ENCODE data around the gene SLC13A1.
"Not testable (repeated sequence)": the region's sequence is repeated elsewhere in the genome, so short reads cannot be mapped to it uniquely, and the experiment has no call there.

Gene SLC13A1

GRCh38 chr7:123199883-123200282 is at the start of gene SLC13A1:
SLC13A1 (minus strand) TSS chr7:123199969; CDS start chr7:123199946, 23 bp downstream.
- DNase-seq, result no peak

- DNase-seq, result no peak
Measured at GRCh38 chr7:123244768-123245167, 45.0 kb upstream of the SLC13A1 start.

GRCh38 chr7:123242467-123243092 is 42.8 kb upstream of the SLC13A1 start:
- no peak for DNase-seq

GRCh38 chr7:123241809-123242208 is 42.0 kb upstream of the SLC13A1 start:
- no peak for DNase-seq

DNA sequence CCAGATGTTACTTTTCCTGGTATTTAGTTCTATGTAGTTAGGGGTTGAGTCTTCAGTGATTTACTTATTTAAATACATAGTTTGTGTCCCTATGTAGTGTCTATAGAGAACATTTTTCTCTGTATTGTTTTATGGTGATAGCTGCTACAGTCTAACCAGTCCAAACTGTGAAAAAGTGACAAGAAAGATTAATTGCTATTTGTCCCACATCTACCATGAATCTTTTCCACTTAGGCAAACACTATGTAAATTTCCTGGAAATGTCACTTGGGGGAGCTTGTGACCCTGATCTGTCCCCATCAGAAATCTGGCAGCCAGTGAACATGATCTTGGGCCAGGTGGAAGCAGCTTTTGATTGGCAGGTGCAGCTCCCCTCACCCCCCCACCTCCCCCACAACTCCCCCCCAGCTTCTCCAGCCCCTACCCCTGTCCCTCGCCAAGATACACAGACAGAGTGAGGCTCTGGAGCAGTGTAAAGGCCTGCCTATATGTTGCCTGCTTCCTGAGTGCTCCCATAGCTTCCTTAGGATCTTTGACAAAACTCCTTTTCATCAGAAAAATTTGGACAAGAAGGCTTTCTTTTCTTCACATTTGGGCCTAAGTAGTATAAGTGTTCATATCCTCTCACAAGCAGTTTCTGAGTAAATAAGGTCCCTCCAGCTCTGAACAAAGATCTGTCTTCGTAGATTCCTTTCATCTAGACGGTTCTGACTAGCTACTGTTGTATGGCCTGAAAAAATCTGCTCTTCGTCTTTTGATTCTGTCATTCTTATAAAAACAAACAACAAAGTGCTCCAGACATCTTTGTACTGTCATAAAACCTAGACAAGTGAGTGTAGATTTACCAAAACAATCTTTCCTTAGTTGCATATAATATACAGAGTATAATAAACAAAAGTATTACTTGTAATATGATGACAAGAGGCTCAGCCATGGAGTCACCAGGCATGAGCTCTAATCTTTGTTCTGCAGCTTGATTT is 31.5 kb upstream of the SLC13A1 start:
- no peak for DNase-seq

- DNase-seq, result no peak
Measured at GRCh38 chr7:123230603-123231002, 30.8 kb upstream of the SLC13A1 start.

DNA sequence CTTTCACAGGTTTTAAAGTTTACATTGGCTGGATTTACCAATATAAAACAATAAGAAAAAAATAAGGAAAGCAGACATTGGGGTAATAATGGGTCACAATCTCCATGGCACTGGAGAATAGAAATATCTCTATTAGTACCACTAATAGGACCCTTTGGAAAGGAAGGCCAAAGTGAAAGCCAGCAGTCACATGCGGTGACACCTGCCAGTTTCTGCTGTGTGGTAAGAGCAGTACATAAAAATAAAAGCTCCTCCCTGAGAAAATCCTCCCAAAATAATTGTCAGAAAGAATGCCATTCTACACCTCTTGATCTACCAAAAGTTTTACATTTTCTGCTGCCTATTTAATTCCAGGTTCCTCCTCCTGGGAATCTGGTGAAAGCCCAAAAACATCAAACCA is 30.4 kb upstream of the SLC13A1 start:
- DNase-seq, result no peak

- no peak for DNase-seq
Measured at GRCh38 chr7:123229426-123229825, 29.7 kb upstream of the SLC13A1 start.

DNA sequence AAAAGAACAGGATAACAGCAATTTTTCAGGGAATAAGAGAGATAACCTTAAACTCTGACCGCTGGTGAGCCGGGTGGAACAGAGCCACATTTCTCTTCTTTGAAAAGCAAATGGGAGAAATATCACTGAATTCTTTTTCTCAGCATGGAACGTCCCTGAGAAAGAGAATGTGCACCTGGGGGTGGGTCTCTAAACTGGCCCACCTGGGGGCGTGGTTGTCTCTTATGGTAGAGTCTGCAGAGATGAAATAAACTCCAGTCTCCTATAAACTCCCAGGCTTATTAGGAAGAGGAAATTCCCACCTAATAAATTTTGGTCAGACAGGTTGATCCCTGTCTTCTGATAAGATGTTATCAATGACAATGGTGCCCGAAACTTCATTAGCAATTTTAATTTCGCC is 27.9 kb upstream of the SLC13A1 start:
- DNase-seq, result not testable (repeated sequence)

GRCh38 chr7:123220396-123220795 is 20.6 kb upstream of the SLC13A1 start:
- DNase-seq, result no peak

GRCh38 chr7:123218866-123219265 is 19.1 kb upstream of the SLC13A1 start:
- no peak for DNase-seq

DNA sequence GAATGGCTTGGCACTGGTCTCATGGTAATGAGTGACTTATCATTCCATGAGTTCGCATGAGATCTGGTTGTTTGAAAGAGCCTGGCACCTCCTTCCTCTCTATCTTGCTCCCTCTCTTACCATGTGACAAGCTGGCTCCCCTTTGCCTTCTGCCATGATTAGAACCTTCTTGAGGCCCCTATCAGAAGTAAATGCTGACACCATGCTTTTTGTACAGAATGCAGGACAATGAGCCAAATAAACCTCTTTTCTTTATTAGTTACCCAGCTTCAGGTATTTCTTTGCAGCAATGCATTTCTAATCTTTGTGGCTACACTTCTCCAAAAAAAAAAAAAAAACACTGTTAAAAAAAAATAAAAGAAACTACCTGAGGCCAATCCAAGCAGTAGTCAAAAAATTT is 17.1 kb upstream of the SLC13A1 start:
- no peak for DNase-seq

DNA sequence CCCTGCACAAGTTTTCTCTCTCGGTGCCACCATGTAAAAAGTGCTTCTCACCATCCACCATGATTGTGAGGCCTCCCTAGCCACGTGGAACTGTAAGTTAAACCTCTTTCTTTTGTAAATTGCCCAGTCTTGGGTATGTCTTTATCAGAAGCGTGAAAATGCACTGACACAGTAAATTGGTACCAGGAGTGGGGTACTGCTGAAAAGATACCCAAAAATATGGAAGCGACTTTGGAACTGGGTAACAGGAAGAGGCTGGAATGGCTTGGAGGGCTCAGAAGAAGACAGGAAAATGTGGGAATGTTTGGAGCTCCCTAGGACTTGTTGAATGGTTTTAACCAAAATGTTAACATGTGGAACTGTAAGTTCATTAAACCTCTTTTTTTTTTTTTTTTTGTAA is 15.6 kb upstream of the SLC13A1 start:
- no peak for DNase-seq

DNA sequence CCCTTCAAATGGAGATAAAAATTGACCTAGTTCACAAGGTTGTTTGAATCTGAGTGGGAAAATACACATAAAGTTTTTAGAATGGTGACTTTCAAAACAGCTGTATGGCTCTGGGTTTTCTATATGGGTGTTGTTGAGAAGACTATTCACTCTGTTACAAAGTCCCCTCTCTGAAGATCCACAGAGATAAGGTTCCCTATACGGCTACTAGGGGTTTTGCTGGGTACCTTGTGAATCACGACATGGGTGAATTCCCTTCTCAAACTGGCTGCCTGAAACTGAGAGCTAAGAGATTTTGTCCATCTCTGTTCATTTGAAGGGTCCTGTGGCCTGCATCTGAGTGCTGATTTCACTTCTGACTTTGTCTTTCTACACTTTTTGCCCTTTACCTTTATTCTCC is 11.8 kb upstream of the SLC13A1 start:
- DNase-seq, result no peak

- DNase-seq, result no peak
Measured at GRCh38 chr7:123210986-123211385, 11.2 kb upstream of the SLC13A1 start.

- DNase-seq, result no peak
Measured at GRCh38 chr7:123209786-123210185, 10.0 kb upstream of the SLC13A1 start.

- DNase-seq, result no peak
Measured at GRCh38 chr7:123208793-123209192, 9.0 kb upstream of the SLC13A1 start.

DNA sequence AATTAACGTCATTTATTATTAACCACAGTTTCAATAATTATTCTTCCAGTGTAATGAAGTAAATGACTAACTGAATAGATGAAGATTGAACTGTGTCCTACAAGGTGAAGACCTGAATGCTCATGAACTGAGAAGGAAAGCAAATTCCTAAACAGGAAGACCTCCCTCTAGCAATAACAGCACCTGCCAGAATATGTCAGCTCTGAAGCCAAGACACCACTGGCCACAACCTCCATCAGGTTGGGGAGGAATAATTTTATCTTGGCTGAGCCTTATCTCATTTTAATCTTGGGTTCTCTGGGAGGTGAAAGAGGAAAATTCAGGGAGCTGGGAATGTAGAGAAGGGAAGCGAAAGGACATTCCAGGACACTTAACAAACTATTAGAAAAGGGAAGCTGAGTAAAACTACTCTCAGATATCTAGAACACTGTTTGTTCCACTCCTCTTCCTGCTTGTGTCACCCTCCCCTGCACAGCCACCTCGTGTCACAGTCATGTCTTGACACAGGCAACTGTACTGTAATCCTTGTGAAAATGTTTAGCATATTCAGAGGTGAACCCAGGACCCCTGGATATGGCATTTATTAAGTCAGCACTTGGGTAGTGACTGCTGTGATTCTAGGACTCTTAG is 4.6 kb upstream of the SLC13A1 start:
- DNase-seq, result no peak

DNA sequence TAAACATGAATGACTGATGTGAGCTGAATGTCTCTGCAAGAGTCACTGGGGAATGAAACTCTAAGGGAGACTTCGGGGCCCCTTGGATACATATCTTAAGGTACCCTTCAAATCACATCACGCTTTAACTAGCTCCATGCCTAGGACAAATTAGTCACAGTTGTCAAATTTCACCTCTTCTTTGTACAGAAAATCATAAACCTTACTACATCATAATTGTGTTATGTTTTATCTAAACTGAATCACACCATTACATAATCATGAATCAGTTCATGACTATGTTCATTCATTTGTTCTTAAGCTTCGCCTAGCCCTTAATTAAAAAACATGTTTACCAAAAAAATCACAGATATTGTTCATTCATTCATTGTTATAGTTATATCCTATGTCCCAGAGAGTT is 2.1 kb upstream of the SLC13A1 start:
- no peak for DNase-seq

DNA sequence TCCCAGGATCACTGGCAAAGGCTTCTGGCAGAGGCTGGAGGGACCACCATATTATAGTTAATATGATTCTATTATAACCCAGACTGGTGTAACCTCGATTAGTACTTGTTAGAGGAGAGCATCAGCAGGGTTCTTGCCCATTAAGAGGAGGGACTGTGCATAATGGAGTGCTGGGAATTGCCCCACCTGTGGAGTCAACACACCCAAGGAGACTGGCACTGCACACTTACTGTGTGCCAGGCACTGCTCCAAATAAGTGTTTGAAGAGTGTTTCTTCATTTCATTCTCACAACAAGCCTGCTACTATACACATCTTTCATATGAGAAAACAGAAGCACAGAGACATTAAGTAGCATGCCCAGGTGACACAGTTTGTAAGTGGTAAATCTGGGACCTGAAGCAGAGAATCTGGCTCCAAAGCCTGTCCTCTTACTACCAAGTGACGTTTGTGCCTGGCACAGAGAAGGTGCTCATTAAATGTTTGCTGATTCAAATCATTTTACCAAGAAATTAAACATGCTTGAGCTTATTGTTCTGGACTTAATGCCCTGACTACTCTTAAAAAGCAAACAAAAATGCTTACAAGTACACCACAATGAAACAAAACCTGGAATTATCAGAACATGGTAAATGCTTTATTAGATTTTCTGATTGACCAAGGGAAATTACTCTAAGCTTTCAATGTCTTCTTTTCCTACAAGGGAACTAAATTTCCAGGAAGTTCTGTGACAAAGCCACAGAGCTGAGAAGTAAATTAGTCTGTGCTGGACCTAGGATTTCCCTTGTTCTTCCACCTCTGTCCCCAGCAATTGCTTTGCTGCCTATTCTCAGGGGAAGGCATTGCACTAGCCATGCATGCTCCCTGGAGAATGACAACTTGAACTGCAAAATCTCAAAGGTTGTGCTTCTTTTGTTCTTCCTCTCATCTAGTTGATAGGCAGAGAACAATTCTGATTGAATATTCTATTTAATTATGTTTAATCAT is 809 bp downstream of the SLC13A1 start:
- DNase-seq, result no peak

DNA sequence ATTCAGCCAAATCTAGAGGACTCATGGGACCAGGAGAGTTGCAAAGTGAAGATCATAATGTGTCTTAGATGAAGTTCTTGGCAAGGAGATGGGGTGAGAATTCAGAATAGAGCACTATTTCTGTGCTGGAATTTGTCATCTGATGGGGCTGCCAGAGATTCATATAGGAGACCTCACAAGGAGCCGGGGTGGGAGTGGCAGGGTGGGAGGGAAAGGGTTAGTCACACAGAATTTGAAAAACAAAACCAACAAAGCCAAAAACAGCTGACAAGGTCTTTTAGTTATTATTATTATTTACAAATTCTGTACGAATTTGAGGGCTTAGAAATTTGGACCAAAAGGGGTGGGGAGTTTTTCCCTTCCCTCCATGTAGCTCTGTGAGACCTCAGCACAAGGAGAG is 1.7 kb downstream of the SLC13A1 start:
- no peak for DNase-seq

GRCh38 chr7:123193235-123193634 is 6.5 kb downstream of the SLC13A1 start:
- no peak for DNase-seq

DNA sequence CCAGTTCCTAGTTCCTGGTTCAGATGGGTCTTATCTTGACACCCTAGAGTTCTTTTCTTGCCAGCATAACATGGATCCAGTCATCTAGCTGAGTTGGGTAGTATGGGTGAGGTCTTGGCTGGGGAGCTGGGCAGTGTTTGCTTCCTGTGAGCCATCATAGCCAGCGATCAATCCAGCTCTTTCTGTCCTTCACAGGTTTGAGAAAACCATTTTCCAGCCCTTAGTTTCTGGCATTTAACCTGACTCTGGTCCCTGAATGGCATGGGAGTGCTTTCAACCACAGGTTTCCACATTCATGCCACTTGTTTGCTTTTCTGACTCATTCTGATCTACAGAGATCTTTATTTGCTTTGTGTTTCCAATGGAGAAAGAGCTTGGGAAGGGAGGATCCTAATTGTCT is 8.6 kb downstream of the SLC13A1 start:
- no peak for DNase-seq

All from activated effector memory CD4-positive, alpha-beta T cell treated with anti-CD3 and anti-CD28 coated beads, Interleukin-2, amount 50 U/mL, for 16 hours (primary cell).